H9 (cell line): Measurements from ENCODE around the gene LRRN1. TPM values are rescaled to one million over a fixed set of nuclear protein-coding genes. Genes with fewer than 3 reads are reported as not detected.
A peak's percentile ranks its signal among the peaks of the same experiment; 100 is the strongest.

Experiments
- DNase-seq: peaks from one replicate; pipeline ENCODE4 v3.0.0-alpha.2; 2017
- H2AFZ ChIP-seq: one replicate; pipeline ENCODE4 v1.6.1; 2013; ENCODE audit warnings: mild to moderate bottlenecking, low read length, control low read depth, moderate library complexity
- H2AK5ac ChIP-seq: 2 replicates; pipeline ENCODE4 v1.6.1; 2013; ENCODE audit warnings: low read length, control low read depth, mixed read lengths; ENCODE audit not compliant: insufficient read length
- H2BK120ac ChIP-seq: one replicate; pipeline ENCODE4 v1.6.1; 2013; ENCODE audit warnings: low read depth, mild to moderate bottlenecking, low read length, control low read depth, inconsistent platforms; ENCODE audit not compliant: poor library complexity, severe bottlenecking
- H2BK12ac ChIP-seq: 2 replicates; pipeline ENCODE4 v1.6.1; 2013; ENCODE audit warnings: low read length, control low read depth, mixed read lengths, low read depth; ENCODE audit not compliant: insufficient read length
- H2BK15ac ChIP-seq: 2 replicates; pipeline ENCODE4 v1.6.1; 2013; ENCODE audit warnings: low read depth, low read length, control low read depth
- H2BK20ac ChIP-seq: one replicate; pipeline ENCODE4 v1.6.1; 2013; ENCODE audit warnings: low read depth, mild to moderate bottlenecking, low read length, control low read depth, inconsistent platforms; ENCODE audit not compliant: poor library complexity, severe bottlenecking
- H2BK5ac ChIP-seq: 2 replicates; pipeline ENCODE4 v1.6.1; 2013; ENCODE audit warnings: low read length, control low read depth, mixed read lengths; ENCODE audit not compliant: insufficient read length
- H3K14ac ChIP-seq: 2 replicates; pipeline ENCODE4 v1.6.1; 2013; ENCODE audit warnings: low read length, control low read depth; ENCODE audit not compliant: insufficient read depth
- H3K18ac ChIP-seq: 2 replicates; pipeline ENCODE4 v1.6.1; 2013; ENCODE audit warnings: low read depth, mild to moderate bottlenecking, mixed read lengths, low read length, control low read depth; ENCODE audit not compliant: insufficient read length
- H3K23ac ChIP-seq: 2 replicates; pipeline ENCODE4 v1.6.1; 2013; ENCODE audit warnings: low read length, control low read depth, mixed read lengths, low read depth; ENCODE audit not compliant: insufficient read length
- H3K23me2 ChIP-seq: 2 replicates; pipeline ENCODE4 v1.6.1; 2013; ENCODE audit warnings: low read depth, mild to moderate bottlenecking, mixed read lengths, low read length, control low read depth; ENCODE audit not compliant: insufficient read length, poor library complexity, severe bottlenecking
- H3K27ac ChIP-seq: 2 replicates; pipeline ENCODE4 v1.5.1; 2013; ENCODE audit warnings: low read length, control low read depth, mixed read lengths, low read depth; ENCODE audit not compliant: insufficient read length
- H3K27me3 ChIP-seq: 2 replicates; pipeline ENCODE4 v1.6.1; 2013; ENCODE audit warnings: low read length, control low read depth, inconsistent platforms; ENCODE audit not compliant: insufficient read depth
- H3K4ac ChIP-seq: 2 replicates; pipeline ENCODE4 v1.6.1; 2013; ENCODE audit warnings: low read depth, mild to moderate bottlenecking, control low read depth, inconsistent platforms, low read length, moderate library complexity
- H3K4me1 ChIP-seq: 2 replicates; pipeline ENCODE4 v1.6.1; 2013; ENCODE audit warnings: low read length, control low read depth, inconsistent platforms; ENCODE audit not compliant: insufficient read depth
- H3K4me2 ChIP-seq: 2 replicates; pipeline ENCODE4 v1.6.1; 2013; ENCODE audit warnings: low read length, control low read depth, mixed read lengths; ENCODE audit not compliant: insufficient read length, insufficient read depth
- H3K56ac ChIP-seq: 2 replicates; pipeline ENCODE4 v1.6.1; 2013; ENCODE audit warnings: low read depth, mild to moderate bottlenecking, mixed read lengths, low read length, control low read depth; ENCODE audit not compliant: insufficient read length
- H3K79me1 ChIP-seq: 2 replicates; pipeline ENCODE4 v1.6.1; 2013; ENCODE audit warnings: low read depth, mild to moderate bottlenecking, moderate library complexity, low read length, control low read depth, inconsistent platforms; ENCODE audit not compliant: insufficient read depth, poor library complexity, severe bottlenecking
- H3K79me2 ChIP-seq: 2 replicates; pipeline ENCODE4 v1.6.1; 2013; ENCODE audit warnings: low read length, control low read depth, inconsistent platforms; ENCODE audit not compliant: insufficient read depth
- H3K9ac ChIP-seq: 2 replicates; pipeline ENCODE4 v1.6.1; 2013; ENCODE audit warnings: low read length, control low read depth, mixed read lengths; ENCODE audit not compliant: insufficient read length; ENCODE audit errors: extremely low read depth
- H3K9me3 ChIP-seq: one replicate; pipeline ENCODE4 v1.6.1; 2013; ENCODE audit warnings: low read depth, low read length, inconsistent platforms; ENCODE audit not compliant: control insufficient read depth
- H3T11ph ChIP-seq: one replicate; pipeline ENCODE4 v1.6.1; 2013; ENCODE audit warnings: mild to moderate bottlenecking, low read length, control low read depth, inconsistent platforms
- H4K20me1 ChIP-seq: one replicate; pipeline ENCODE4 v1.6.1; 2013; ENCODE audit not compliant: control insufficient read depth, insufficient read length, insufficient read depth
- H4K5ac ChIP-seq: 2 replicates; pipeline ENCODE4 v1.6.1; 2013; ENCODE audit warnings: low read depth, mild to moderate bottlenecking, mixed read lengths, low read length, control low read depth; ENCODE audit not compliant: insufficient read length
- H4K8ac ChIP-seq: replicated peaks from 2 replicates; pipeline ENCODE4 v1.6.1; 2013; ENCODE audit warnings: low read length, control low read depth, mixed read lengths, low read depth; ENCODE audit not compliant: insufficient read length
- H4K91ac ChIP-seq: 2 replicates; pipeline ENCODE4 v1.6.1; 2013; ENCODE audit warnings: low read depth, mild to moderate bottlenecking, moderate library complexity, mixed read lengths, low read length, control low read depth; ENCODE audit not compliant: insufficient read length
- H3K27ac Mint-ChIP-seq, 3 experiments: 2 replicates in 2 of 3; 3 replicates in 1 of 3; pipeline ENCODE4 v1.8.0; 2020 to 2021; ENCODE audit warnings: mixed read lengths in 3 of 3, mild to moderate bottlenecking in 1 of 3, moderate library complexity in 1 of 3
- H3K27me3 Mint-ChIP-seq: 2 replicates; pipeline ENCODE4 v1.8.0; 2021; ENCODE audit warnings: low read depth, mild to moderate bottlenecking, moderate library complexity, mixed read lengths
- H3K36me3 Mint-ChIP-seq, 3 experiments: 2 replicates in 2 of 3; 3 replicates in 1 of 3; pipeline ENCODE4 v1.8.0; 2020 to 2021; ENCODE audit warnings: low read depth in 3 of 3, mixed read lengths in 3 of 3; ENCODE audit not compliant: insufficient read depth in 1 of 3
- H3K4me1 Mint-ChIP-seq, 2 experiments: 2 replicates each; pipeline ENCODE4 v1.8.0; 2020; ENCODE audit warnings: mixed read lengths in 2 of 2
- H3K4me3 Mint-ChIP-seq, 2 experiments: 2 replicates in 1 of 2; 3 replicates in 1 of 2; pipeline ENCODE4 v1.8.0; 2020 to 2021; ENCODE audit warnings: mild to moderate bottlenecking in 2 of 2, mixed read lengths in 2 of 2, moderate library complexity in 1 of 2
- H3K9me3 Mint-ChIP-seq, 2 experiments: 2 replicates in 1 of 2; 3 replicates in 1 of 2; pipeline ENCODE4 v1.8.0; 2020; ENCODE audit warnings: mild to moderate bottlenecking in 2 of 2, mixed read lengths in 2 of 2, moderate library complexity in 1 of 2
- WGBS: extraction: QIAGEN DNeasy Blood & Tissue Kit; methylation state at CpG from one replicate; pipeline ENCODE4 v1.1.7; 2013; ENCODE audit warnings: missing lambda C conversion rate, low lambda C conversion rate, mixed read lengths; ENCODE audit not compliant: insufficient read length; ENCODE audit errors: extremely low coverage; 5-methylcytosine and 5-hydroxymethylcytosine counted together
- total RNA-seq: library from RNA; stranded (reverse); gene quantifications from 2 replicates; pipeline ENCODE4 v1.2.1, GENCODE V29; 2021
- TF ChIP-seq, protein P1 (sequence below): fragments of 200-600 bp; sonication (generic); conservative IDR thresholded peaks from 3 replicates; pipeline ENCODE4 v1.8.0; 2021; ENCODE audit warnings: antibody characterized with exemption, mild to moderate bottlenecking

Gene LRRN1
- total RNA-seq, 1 experiment from 2014 or later, result 269 TPM

DNA sequence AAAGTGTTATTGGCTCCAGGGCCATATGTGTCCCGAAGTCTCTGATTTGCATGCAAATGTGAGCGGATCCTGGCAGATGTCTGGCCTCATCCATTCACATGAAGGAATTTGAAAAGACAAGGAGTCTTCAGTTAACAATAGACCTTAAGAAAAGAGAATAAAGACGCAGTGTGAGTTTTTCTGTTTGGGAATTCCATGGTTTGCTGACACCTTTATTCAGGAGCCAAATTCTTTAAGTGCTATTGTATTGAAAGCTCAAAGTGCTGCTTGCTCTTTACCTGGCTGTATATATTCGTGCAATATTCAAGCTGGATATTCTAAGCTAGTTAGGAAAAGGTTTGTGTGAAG lies 2.2 kb downstream of the LRRN1 start:
- Histone ChIP-seq H3K23me2 (peaks cover 19% of the 10 kb centered on the region), H2BK20ac (no peak overlapping the region), H3K18ac (no peak overlapping the region), H3K4ac (no peak overlapping the region), H3T11ph (no peak overlapping the region), H3K4me1 (peaks cover 10% of the 10 kb centered on the region; the same call in 1 of the 2 replicates), H3K27me3 (no peaks in the 10 kb centered on the region), H4K8ac (no peak overlapping the region), H2AFZ (no peak overlapping the region), H3K79me2 (peaks cover 36% of the 10 kb centered on the region; the same call in 1 of the 2 replicates), H3K56ac (no peak overlapping the region), H2BK15ac (no peak overlapping the region), H3K4me2 (peak overlapping the region; percentile 84), H2AK5ac (no peak overlapping the region), H4K20me1 (no peaks in the 10 kb centered on the region), H3K23ac (no peak overlapping the region), H3K27ac (peak overlapping the region; percentile 66), H2BK5ac (no peak overlapping the region), H4K5ac (no peak overlapping the region), H3K14ac (no peak overlapping the region), H3K9me3 (no peaks in the 10 kb centered on the region), H2BK120ac (no peak overlapping the region), H2BK12ac (no peak overlapping the region), H4K91ac (no peak overlapping the region), H3K79me1 (peaks cover 6% of the 10 kb centered on the region), H3K9ac (peak overlapping the region; percentile 92)
- Mint-ChIP-seq H3K4me1 (peaks cover 56 to 59% of the 10 kb centered on the region in 2 experiments), H3K36me3 (peaks cover 36 to 54% (median 40%) of the 10 kb centered on the region in 3 experiments), H3K27ac (peak overlapping the region; percentile 95 to 99 (median 99)), H3K27me3 (peaks cover 17% of the 10 kb centered on the region), H3K9me3 (no peaks in the 10 kb centered on the region; a peak in 2 of 5 replicates), H3K4me3 (peak overlapping the region; percentile 81 to 97)
- TF ChIP-seq, protein P1, sequence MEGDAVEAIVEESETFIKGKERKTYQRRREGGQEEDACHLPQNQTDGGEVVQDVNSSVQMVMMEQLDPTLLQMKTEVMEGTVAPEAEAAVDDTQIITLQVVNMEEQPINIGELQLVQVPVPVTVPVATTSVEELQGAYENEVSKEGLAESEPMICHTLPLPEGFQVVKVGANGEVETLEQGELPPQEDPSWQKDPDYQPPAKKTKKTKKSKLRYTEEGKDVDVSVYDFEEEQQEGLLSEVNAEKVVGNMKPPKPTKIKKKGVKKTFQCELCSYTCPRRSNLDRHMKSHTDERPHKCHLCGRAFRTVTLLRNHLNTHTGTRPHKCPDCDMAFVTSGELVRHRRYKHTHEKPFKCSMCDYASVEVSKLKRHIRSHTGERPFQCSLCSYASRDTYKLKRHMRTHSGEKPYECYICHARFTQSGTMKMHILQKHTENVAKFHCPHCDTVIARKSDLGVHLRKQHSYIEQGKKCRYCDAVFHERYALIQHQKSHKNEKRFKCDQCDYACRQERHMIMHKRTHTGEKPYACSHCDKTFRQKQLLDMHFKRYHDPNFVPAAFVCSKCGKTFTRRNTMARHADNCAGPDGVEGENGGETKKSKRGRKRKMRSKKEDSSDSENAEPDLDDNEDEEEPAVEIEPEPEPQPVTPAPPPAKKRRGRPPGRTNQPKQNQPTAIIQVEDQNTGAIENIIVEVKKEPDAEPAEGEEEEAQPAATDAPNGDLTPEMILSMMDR, result no peak
- no CpG with 5 or more reads among the region's 4 CpGs for WGBS
- peak; percentile 67 for DNase-seq
